Neural progenitor cell (in vitro differentiated cells): ENCODE results near the gene GSTK1.

Experiments used
- EZH2 ChIP-seq: fragments of 200-600 bp; sonication (generic); IDR thresholded peaks from 2 replicates; pipeline ENCODE4 v1.6.1; 2017; ENCODE audit warnings: antibody characterized with exemption, mild to moderate bottlenecking, moderate library complexity
- EZH2phosphoT487 ChIP-seq: fragments of 200-600 bp; sonication (generic); IDR thresholded peaks from 2 replicates; pipeline ENCODE4 v1.6.1; 2017; ENCODE audit warnings: antibody characterized with exemption
- TF ChIP-seq, protein P1 (sequence below): fragments of 200-600 bp; sonication (generic); IDR thresholded peaks from 2 replicates; pipeline ENCODE4 v1.5.1; 2017; ENCODE audit warnings: antibody characterized with exemption, mild to moderate bottlenecking

DNA sequence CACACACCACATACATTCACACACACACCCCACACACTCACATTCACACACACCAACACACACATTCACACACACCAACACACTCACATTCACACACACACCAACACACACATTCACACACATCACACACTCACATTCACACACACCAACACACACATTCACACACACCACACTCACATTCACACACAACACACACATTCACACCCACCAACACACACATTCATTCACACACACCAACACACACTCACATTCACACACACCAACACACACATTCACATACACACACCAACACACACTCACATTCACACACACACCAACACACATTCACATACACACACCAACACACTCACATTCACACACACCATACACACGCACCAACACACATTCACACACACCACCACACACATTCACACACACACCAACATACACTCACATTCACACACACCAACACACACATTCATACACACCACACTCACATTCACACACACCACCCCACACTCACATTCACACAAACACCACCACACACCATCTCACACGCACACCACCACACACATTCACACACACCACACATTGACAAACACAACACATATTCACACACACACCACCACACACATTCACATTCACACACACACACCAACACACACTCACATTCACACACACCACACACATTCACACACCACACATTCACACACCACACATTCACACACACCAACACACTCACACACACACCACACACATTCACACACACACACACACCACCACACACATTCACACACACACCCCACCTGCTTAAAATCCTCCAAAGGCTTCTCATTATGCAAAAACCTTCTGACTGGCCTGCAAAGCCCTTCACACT is 32.4 kb upstream of the GSTK1 start:
- no peak for TF ChIP-seq EZH2phosphoT487
- TF ChIP-seq, protein P1, sequence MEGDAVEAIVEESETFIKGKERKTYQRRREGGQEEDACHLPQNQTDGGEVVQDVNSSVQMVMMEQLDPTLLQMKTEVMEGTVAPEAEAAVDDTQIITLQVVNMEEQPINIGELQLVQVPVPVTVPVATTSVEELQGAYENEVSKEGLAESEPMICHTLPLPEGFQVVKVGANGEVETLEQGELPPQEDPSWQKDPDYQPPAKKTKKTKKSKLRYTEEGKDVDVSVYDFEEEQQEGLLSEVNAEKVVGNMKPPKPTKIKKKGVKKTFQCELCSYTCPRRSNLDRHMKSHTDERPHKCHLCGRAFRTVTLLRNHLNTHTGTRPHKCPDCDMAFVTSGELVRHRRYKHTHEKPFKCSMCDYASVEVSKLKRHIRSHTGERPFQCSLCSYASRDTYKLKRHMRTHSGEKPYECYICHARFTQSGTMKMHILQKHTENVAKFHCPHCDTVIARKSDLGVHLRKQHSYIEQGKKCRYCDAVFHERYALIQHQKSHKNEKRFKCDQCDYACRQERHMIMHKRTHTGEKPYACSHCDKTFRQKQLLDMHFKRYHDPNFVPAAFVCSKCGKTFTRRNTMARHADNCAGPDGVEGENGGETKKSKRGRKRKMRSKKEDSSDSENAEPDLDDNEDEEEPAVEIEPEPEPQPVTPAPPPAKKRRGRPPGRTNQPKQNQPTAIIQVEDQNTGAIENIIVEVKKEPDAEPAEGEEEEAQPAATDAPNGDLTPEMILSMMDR = no peak
- TF ChIP-seq EZH2 = no peak
